PC-3 (cell line): Measurements from ENCODE around the gene RNF130.

ENCODE experiments used
- EZH2 ChIP-seq: fragments of 300-600 bp; sonication (generic); IDR thresholded peaks from one replicate; pipeline ENCODE4 v1.6.1; 2017; ENCODE audit warnings: antibody characterized with exemption, mild to moderate bottlenecking, low read length; ENCODE audit not compliant: unreplicated experiment
- EZH2phosphoT487 ChIP-seq: fragments of 300-600 bp; sonication (generic); IDR thresholded peaks from 2 replicates; pipeline ENCODE4 v1.6.1; 2018; ENCODE audit warnings: mild to moderate bottlenecking, antibody characterized with exemption, low read length, borderline replicate concordance
- TF ChIP-seq, protein P1 (sequence below): fragments of 300-600 bp; sonication (generic); conservative IDR thresholded peaks from 2 replicates; pipeline ENCODE4 v1.5.1; 2017; ENCODE audit warnings: antibody characterized with exemption, low read depth, mild to moderate bottlenecking, low read length

DNA sequence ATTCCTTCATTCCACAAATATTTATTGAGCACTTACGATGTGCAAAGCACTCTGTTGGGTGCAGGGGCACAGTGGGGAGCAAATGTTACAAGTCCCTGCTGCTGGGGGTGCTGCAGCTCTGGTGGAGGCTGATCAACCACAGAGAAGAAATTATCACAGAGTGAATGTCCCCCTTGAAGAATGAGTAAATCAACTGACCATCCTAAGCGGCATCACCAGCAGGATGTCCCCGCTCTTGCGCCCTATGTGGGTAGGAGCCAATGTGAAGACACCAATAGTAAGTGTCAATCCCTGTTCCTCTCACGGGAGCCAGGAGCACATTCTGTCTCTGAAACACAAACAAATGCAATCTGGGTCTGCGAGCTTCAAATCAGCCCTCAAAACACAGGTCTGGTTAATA, 116.5 kb downstream of the RNF130 start:
- TF ChIP-seq, protein P1, sequence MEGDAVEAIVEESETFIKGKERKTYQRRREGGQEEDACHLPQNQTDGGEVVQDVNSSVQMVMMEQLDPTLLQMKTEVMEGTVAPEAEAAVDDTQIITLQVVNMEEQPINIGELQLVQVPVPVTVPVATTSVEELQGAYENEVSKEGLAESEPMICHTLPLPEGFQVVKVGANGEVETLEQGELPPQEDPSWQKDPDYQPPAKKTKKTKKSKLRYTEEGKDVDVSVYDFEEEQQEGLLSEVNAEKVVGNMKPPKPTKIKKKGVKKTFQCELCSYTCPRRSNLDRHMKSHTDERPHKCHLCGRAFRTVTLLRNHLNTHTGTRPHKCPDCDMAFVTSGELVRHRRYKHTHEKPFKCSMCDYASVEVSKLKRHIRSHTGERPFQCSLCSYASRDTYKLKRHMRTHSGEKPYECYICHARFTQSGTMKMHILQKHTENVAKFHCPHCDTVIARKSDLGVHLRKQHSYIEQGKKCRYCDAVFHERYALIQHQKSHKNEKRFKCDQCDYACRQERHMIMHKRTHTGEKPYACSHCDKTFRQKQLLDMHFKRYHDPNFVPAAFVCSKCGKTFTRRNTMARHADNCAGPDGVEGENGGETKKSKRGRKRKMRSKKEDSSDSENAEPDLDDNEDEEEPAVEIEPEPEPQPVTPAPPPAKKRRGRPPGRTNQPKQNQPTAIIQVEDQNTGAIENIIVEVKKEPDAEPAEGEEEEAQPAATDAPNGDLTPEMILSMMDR, result no peak
- TF ChIP-seq EZH2, result no peak
- no peak for TF ChIP-seq EZH2phosphoT487
